IMR-90 (cell line): ENCODE results near the gene OGFR. TPM values are rescaled to one million over a fixed set of nuclear protein-coding genes. Genes with fewer than 3 reads are reported as not detected.

Experiments used
- ATAC-seq: fragments of 200-7000 bp; cut with Tn5 transposase; 2 replicates; pipeline ENCODE4 v1.9.1; 2020; ENCODE audit warnings: low read depth, mild to moderate bottlenecking, moderate library complexity
- BruUV-seq: library from RNA; stranded (reverse); fragments of 400-500 nt; replicated peaks from 2 replicates; lab custom pipeline; 2021; lab: Mats Ljungman, UMichigan
- CTCF ChIA-PET: fragments of 300-600 bp; formaldehyde crosslinking; extraction: SDS; loops from one replicate; lab custom pipeline; 2021; ENCODE audit warnings: antibody characterized with exemption; lab: Yijun Ruan, JAX
- POLR2A ChIA-PET: fragments of 300-600 bp; sonication (Branson Sonifier 250); formaldehyde crosslinking; loops from one replicate; lab custom pipeline; 2022; ENCODE audit warnings: antibody characterized with exemption; ENCODE audit not compliant: unreplicated experiment; lab: Charles Lee
- DNase-seq: peaks from one replicate; pipeline ENCODE4 v3.0.0; 2013
- H2AFZ ChIP-seq: replicated peaks from 2 replicates; pipeline ENCODE3; 2013; ENCODE audit warnings: low read length, mild to moderate bottlenecking; ENCODE audit not compliant: poor library complexity
- H2AK5ac ChIP-seq: 2 replicates; pipeline ENCODE4 v1.6.1; 2013; ENCODE audit warnings: low read depth, low read length, inconsistent platforms
- H2AK9ac ChIP-seq: replicated peaks from 2 replicates; pipeline ENCODE3; 2013; ENCODE audit warnings: mild to moderate bottlenecking, low read depth, low read length, moderate library complexity; ENCODE audit not compliant: poor library complexity
- H2BK120ac ChIP-seq: 2 replicates; pipeline ENCODE4 v1.6.1; 2013; ENCODE audit warnings: low read depth, low read length, inconsistent platforms
- H2BK15ac ChIP-seq: 3 replicates; pipeline ENCODE4 v1.6.1; 2013; ENCODE audit warnings: low read depth, low read length, inconsistent platforms
- H2BK20ac ChIP-seq: 2 replicates; pipeline ENCODE4 v1.6.1; 2013; ENCODE audit warnings: low read depth, mild to moderate bottlenecking, inconsistent platforms, low read length, moderate library complexity
- H2BK5ac ChIP-seq: 2 replicates; pipeline ENCODE4 v1.6.1; 2013; ENCODE audit warnings: mild to moderate bottlenecking, low read depth, low read length, inconsistent platforms; ENCODE audit not compliant: poor library complexity, severe bottlenecking
- H3K14ac ChIP-seq: replicated peaks from 2 replicates; pipeline ENCODE4 v1.6.1; 2013; ENCODE audit warnings: low read depth, low read length, inconsistent platforms
- H3K18ac ChIP-seq: 2 replicates; pipeline ENCODE4 v1.6.1; 2013; ENCODE audit warnings: low read depth, low read length, control low read depth
- H3K23ac ChIP-seq: 2 replicates; pipeline ENCODE4 v1.6.1; 2013; ENCODE audit warnings: low read depth, low read length, inconsistent platforms
- H3K27ac ChIP-seq: 2 replicates; pipeline ENCODE4 v1.5.1; 2013; ENCODE audit warnings: mild to moderate bottlenecking, control low read depth, low read length; ENCODE audit not compliant: insufficient read depth
- H3K27me3 ChIP-seq: 2 replicates; pipeline ENCODE4 v1.6.1; 2013; ENCODE audit warnings: low read length; ENCODE audit not compliant: control insufficient read depth, insufficient read depth
- H3K36me3 ChIP-seq: 2 replicates; pipeline ENCODE4 v1.6.1; 2013; ENCODE audit warnings: low read length, mixed read lengths; ENCODE audit not compliant: control insufficient read depth, insufficient read depth
- H3K4ac ChIP-seq: 2 replicates; pipeline ENCODE4 v1.6.1; 2013; ENCODE audit warnings: low read depth, low read length, inconsistent platforms
- H3K4me1 ChIP-seq: 2 replicates; pipeline ENCODE4 v1.6.1; 2013; ENCODE audit warnings: low read length, mixed read lengths; ENCODE audit not compliant: control insufficient read depth, insufficient read depth
- H3K4me2 ChIP-seq: 2 replicates; pipeline ENCODE4 v1.6.1; 2013; ENCODE audit warnings: low read depth, mild to moderate bottlenecking, control low read depth, low read length, moderate library complexity
- H3K4me3 ChIP-seq: 2 replicates; pipeline ENCODE4 v1.5.1; 2013; ENCODE audit warnings: low read depth, mild to moderate bottlenecking, control low read depth, low read length, moderate library complexity; ENCODE audit not compliant: insufficient read depth
- H3K56ac ChIP-seq: 2 replicates; pipeline ENCODE4 v1.6.1; 2013; ENCODE audit warnings: low read length, inconsistent platforms; ENCODE audit not compliant: insufficient read depth; ENCODE audit errors: extremely low read depth
- H3K79me1 ChIP-seq, 2 experiments: 2 replicates each; pipeline ENCODE4 v1.6.1; 2013; ENCODE audit warnings: low read length in 2 of 2, inconsistent platforms in 1 of 2, low read depth in 1 of 2
- H3K9ac ChIP-seq: 2 replicates; pipeline ENCODE4 v1.6.1; 2013; ENCODE audit warnings: low read depth, low read length, control low read depth
- H3K9me1 ChIP-seq: 2 replicates; pipeline ENCODE4 v1.6.1; 2013; ENCODE audit warnings: low read length, inconsistent platforms; ENCODE audit not compliant: insufficient read depth
- H3K9me3 ChIP-seq: 2 replicates; pipeline ENCODE4 v1.6.1; 2013; ENCODE audit warnings: low read length; ENCODE audit not compliant: control insufficient read depth, insufficient read depth
- H4K20me1 ChIP-seq: 2 replicates; pipeline ENCODE4 v1.6.1; 2013; ENCODE audit warnings: low read length, inconsistent platforms; ENCODE audit not compliant: insufficient read depth
- H4K5ac ChIP-seq: 2 replicates; pipeline ENCODE4 v1.6.1; 2013; ENCODE audit warnings: mild to moderate bottlenecking, low read depth, low read length, control low read depth
- H4K8ac ChIP-seq, 2 experiments: 2 replicates each; pipeline ENCODE4 v1.6.1; 2013; ENCODE audit warnings: low read depth in 2 of 2, low read length in 2 of 2, control low read depth in 1 of 2, inconsistent platforms in 1 of 2
- H4K91ac ChIP-seq: 2 replicates; pipeline ENCODE4 v1.6.1; 2013; ENCODE audit warnings: low read depth, low read length, inconsistent platforms; ENCODE audit not compliant: insufficient read depth
- CEBPB ChIP-seq: IDR thresholded peaks from 2 replicates; pipeline ENCODE4 v1.6.1; 2012; ENCODE audit warnings: low read depth, low read length, improper control_type of control experiment
- CHD1 ChIP-seq: IDR thresholded peaks from 2 replicates; pipeline ENCODE4 v1.6.1; 2012; ENCODE audit warnings: low read depth, low read length, improper control_type of control experiment
- FOS ChIP-seq: fragments of 150-350 bp; IDR thresholded peaks from 2 replicates; pipeline ENCODE4 v1.6.1; 2016; ENCODE audit warnings: low read depth, low read length
- MAFK ChIP-seq: IDR thresholded peaks from 2 replicates; pipeline ENCODE4 v1.6.1; 2012; ENCODE audit warnings: low read depth, low read length, improper control_type of control experiment
- MAZ ChIP-seq: IDR thresholded peaks from 2 replicates; pipeline ENCODE4 v1.6.1; 2012; ENCODE audit warnings: low read depth, mild to moderate bottlenecking, low read length, improper control_type of control experiment, moderate library complexity, borderline replicate concordance
- MXI1 ChIP-seq: IDR thresholded peaks from 2 replicates; pipeline ENCODE4 v1.6.1; 2012; ENCODE audit warnings: low read depth, mild to moderate bottlenecking, low read length, moderate library complexity, borderline replicate concordance
- POLR2A ChIP-seq: IDR thresholded peaks from 2 replicates; pipeline ENCODE4 v1.6.1; 2012; ENCODE audit warnings: mild to moderate bottlenecking, low read depth, low read length
- RAD21 ChIP-seq: IDR thresholded peaks from 2 replicates; pipeline ENCODE4 v1.6.1; 2012; ENCODE audit warnings: low read length, improper control_type of control experiment
- RCOR1 ChIP-seq: IDR thresholded peaks from 2 replicates; pipeline ENCODE4 v1.6.1; 2012; ENCODE audit warnings: mild to moderate bottlenecking, low read length, improper control_type of control experiment; ENCODE audit not compliant: insufficient replicate concordance
- RFX5 ChIP-seq: IDR thresholded peaks from 2 replicates; pipeline ENCODE4 v1.8.0; 2012; ENCODE audit warnings: low read depth, mild to moderate bottlenecking, low read length, moderate library complexity
- USF2 ChIP-seq: fragments of 150-350 bp; IDR thresholded peaks from 2 replicates; pipeline ENCODE4 v1.6.1; 2017; ENCODE audit warnings: mild to moderate bottlenecking, antibody characterized with exemption, low read length, low read depth
- WGBS, 2 experiments: methylation state at CpG; one replicate each; pipeline versions ENCODE4 v1.1.5 to v1.1.7; 2013; ENCODE audit warnings: missing lambda C conversion rate in 2 of 2; ENCODE audit not compliant: insufficient read length in 1 of 2; ENCODE audit errors: extremely low coverage in 2 of 2; 5-methylcytosine and 5-hydroxymethylcytosine counted together
- dilution Hi-C: fragments of 300-500 bp; cut with HindIII; formaldehyde crosslinking; loops from one replicate; pipeline ENCODE4 v1.14.3; 2018; ENCODE audit warnings: low sequenced_read_pairs; ENCODE audit not compliant: unreplicated experiment
- in situ Hi-C: fragments of 300-500 bp; cut with MboI; formaldehyde crosslinking; loops from 3 replicates; pipeline ENCODE4 v1.14.3; 2019; ENCODE audit warnings: low sequenced_read_pairs, inconsistent platforms, mixed read lengths
- intact Hi-C: fragments of 100-400 bp; cut with micrococcal nuclease; formaldehyde crosslinking; loops from 2 replicates; pipeline ENCODE4 v1.10.0; 2022
- polyA plus RNA-seq, 3 experiments: library from polyadenylated mRNA; depleted of rRNA; stranded (reverse); fragments of >200 nt; gene quantifications; 2 replicates each; pipeline ENCODE4 v1.2.3, GENCODE V29; 2012; ENCODE audit warnings: low replicate concordance in 1 of 3
- total RNA-seq: library from RNA; depleted of rRNA; stranded (reverse); fragments of >200 nt; gene quantifications from 2 replicates; pipeline ENCODE4 v1.2.3, GENCODE V29; 2012

OGFR gene
- total and polyA plus RNA-seq, 2 of the 4 experiments (the other 2 are of a cell fraction) = 22.4 to 30.1 TPM

DNA sequence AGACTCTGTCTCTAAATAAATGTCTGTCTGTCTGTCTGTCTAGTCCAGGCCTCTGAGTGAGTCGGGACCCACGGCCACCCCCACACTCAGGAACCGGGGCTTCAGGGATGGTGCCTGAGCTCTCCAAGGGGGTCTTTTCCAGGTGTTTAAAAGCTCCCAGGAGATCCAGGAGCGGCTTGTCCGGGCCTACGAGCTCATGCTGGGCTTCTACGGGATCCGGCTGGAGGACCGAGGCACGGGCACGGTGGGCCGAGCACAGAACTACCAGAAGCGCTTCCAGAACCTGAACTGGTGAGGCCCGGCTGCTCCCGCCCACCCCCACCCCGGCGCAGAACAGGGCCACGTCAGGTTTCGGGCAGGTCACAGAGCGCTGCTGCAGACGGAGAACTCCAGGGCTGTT is 6.7 kb downstream of the OGFR start (continued):
- no peak for TF ChIP-seq CHD1
- TF ChIP-seq RFX5 = no peak
- TF ChIP-seq POLR2A = no peak
- TF ChIP-seq RAD21 = no peak

DNA sequence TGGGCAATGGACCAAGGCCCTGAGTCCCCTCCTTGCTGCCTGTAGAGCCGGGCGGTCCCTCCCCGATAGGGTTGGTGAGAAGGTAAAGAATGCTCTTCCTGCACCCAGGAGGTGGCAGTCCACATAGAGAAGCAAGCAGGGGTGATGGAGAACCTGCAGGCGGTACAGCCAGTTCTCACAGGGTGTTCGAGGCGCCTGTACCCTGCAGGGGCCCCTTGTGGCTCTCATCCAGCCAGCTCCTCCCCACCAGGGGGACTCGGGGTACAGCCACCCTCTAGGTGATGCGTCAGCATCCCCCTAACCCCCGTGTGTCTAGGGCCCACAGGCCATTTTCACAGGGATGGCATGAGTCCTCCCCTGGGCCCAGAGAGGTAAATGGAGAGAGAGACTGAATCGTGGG is 7.1 kb downstream of the OGFR start:
- ChIA-PET CTCF (no interaction called here), POLR2A (no interaction called here)
- peaks cover 8% of the 10 kb centered on the region for H3K4me1 ChIP-seq
- dilution Hi-C loops = no loop called here
- H3K18ac ChIP-seq = no peak overlapping the region
- no peak overlapping the region for H2BK120ac ChIP-seq
- no peak overlapping the region for H2BK5ac ChIP-seq
- peaks cover 48% of the 10 kb centered on the region for H3K36me3 ChIP-seq
- BruUV-seq = no TSS peak
- no peaks in the 10 kb centered on the region for H3K9me1 ChIP-seq
- intact Hi-C loops = no loop called here
- peaks cover 13% of the 10 kb centered on the region for H3K27me3 ChIP-seq
- H4K91ac ChIP-seq = no peak overlapping the region
- H2AK5ac ChIP-seq = no peak overlapping the region
- H3K23ac ChIP-seq = no peak overlapping the region
- ATAC-seq (no peak), DNase-seq (no peak)
- no peak overlapping the region for H3K56ac ChIP-seq
- H3K4me3 ChIP-seq = no peak overlapping the region
- no peak overlapping the region for H2BK20ac ChIP-seq
- H2AFZ ChIP-seq = no peak overlapping the region
- no peak overlapping the region for H4K5ac ChIP-seq
- no CpG with 5 or more reads among the region's 10 CpGs for WGBS, 2 experiments
- H3K4ac ChIP-seq = no peak overlapping the region
- TF ChIP-seq MAZ = no peak
- no peak for TF ChIP-seq CEBPB
- no peak for TF ChIP-seq USF2
- no peak for TF ChIP-seq MXI1
- TF ChIP-seq FOS = no peak
- no peak for TF ChIP-seq RCOR1
- no peak for TF ChIP-seq MAFK
- no peak overlapping the region for H4K8ac ChIP-seq
- H3K27ac ChIP-seq = no peak overlapping the region
- H3K9me3 ChIP-seq = no peaks in the 10 kb centered on the region
- no peak overlapping the region for H2BK15ac ChIP-seq
- in situ Hi-C loops = no loop called here
- H3K4me2 ChIP-seq = no peak overlapping the region
- H3K9ac ChIP-seq = no peak overlapping the region
- no peak overlapping the region for H2AK9ac ChIP-seq
- peaks cover 45% of the 10 kb centered on the region for H4K20me1 ChIP-seq
- H3K79me1 ChIP-seq = peaks cover 16 to 31% of the 10 kb centered on the region in 2 experiments
- no peak overlapping the region for H3K14ac ChIP-seq
